Measurements from ENCODE around the gene EFHB. TPM values are rescaled to one million over a fixed set of nuclear protein-coding genes. Genes with fewer than 3 reads are reported as not detected.

Gene EFHB
- total RNA-seq, 1 donor, result not detected

- no peak overlapping the region for H3K4me3 ChIP-seq (ENCODE audit: low read depth, low read length)
- no peak for DNase-seq (ENCODE audit: low read depth)
Observed at GRCh38 chr3:19932422-19932821, 1.6 kb downstream of the EFHB start.

GRCh38 chr3:19931767-19932188 lies 2.2 kb downstream of the EFHB start:
- H3K4me3 ChIP-seq (ENCODE audit: low read depth, low read length), result no peak overlapping the region
- TF ChIP-seq, protein P1, sequence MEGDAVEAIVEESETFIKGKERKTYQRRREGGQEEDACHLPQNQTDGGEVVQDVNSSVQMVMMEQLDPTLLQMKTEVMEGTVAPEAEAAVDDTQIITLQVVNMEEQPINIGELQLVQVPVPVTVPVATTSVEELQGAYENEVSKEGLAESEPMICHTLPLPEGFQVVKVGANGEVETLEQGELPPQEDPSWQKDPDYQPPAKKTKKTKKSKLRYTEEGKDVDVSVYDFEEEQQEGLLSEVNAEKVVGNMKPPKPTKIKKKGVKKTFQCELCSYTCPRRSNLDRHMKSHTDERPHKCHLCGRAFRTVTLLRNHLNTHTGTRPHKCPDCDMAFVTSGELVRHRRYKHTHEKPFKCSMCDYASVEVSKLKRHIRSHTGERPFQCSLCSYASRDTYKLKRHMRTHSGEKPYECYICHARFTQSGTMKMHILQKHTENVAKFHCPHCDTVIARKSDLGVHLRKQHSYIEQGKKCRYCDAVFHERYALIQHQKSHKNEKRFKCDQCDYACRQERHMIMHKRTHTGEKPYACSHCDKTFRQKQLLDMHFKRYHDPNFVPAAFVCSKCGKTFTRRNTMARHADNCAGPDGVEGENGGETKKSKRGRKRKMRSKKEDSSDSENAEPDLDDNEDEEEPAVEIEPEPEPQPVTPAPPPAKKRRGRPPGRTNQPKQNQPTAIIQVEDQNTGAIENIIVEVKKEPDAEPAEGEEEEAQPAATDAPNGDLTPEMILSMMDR (IDR thresholded peaks at IDR 0.05; ENCODE audit: insufficient read depth, low read depth, low read length), result no peak
- DNase-seq (ENCODE audit: low read depth), result peak; percentile 8

More at GRCh38 chr3:19932422-19932821, 1.6 kb downstream of the EFHB start:
- TF ChIP-seq, protein P1 (IDR thresholded peaks at IDR 0.05; ENCODE audit: insufficient read depth, low read depth, low read length), result no peak

- DNase-seq (ENCODE audit: low read depth), result no peak
- TF ChIP-seq, protein P1 (IDR thresholded peaks at IDR 0.05; ENCODE audit: insufficient read depth, low read depth, low read length), result no peak
- no peak overlapping the region for H3K4me3 ChIP-seq (ENCODE audit: low read depth, low read length)
Observed at GRCh38 chr3:19931180-19931692, 2.8 kb downstream of the EFHB start.

DNA sequence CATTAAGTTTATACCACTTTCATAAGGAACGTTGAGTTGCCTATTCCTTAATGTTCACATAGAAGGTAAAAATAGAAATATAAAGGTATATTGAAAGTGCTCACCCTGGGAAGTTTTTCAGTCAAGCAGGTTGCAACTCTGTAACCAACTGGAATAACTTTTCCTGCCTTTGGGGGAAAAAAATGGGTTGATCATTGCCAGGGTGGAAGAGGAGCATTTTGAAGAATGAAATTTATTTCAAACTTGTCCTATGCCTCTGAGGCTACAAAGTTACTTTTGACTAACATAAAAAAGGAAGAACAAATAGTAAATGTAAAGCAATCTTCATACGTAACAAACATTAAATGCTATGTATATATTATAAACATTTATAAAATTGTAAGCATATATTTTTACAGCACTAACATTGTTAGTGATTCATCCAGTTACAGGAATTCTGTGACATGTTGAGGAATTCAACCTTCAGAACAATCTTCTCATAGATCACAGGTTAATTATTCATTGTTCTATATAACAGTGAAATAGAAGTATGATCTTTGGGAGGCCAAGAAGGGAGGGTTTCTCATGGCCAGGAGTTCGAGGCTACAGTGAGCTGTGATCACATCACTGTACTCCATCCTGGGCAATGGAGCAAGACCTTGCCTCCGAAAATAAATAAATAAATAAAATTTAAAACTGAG lies 13.5 kb downstream of the EFHB start:
- no peak for DNase-seq (ENCODE audit: low read depth)
- H3K4me3 ChIP-seq (ENCODE audit: low read depth, low read length), result no peak overlapping the region
- TF ChIP-seq, protein P1 (IDR thresholded peaks at IDR 0.05; ENCODE audit: insufficient read depth, low read depth, low read length), result no peak

DNA sequence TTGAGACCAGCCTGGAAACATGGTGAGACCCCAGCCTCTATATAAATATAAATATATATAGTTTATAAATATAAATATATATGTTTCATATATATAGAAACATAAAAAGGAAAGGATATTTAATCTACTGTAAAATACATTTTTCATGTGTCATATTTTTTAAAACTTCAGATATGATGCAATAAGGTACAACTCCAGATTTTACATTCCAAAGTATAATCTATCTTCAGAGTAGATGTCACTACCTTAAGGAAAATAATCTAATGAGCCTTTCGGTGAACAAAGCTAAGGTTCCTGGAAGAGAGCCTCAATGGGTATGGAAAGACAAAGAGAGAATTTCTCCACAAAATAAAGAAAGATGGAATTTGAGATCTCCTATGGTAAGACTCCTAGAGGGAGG lies 16.9 kb downstream of the EFHB start:
- DNase-seq (ENCODE audit: low read depth), result no peak
- no peak overlapping the region for H3K4me3 ChIP-seq (ENCODE audit: low read depth, low read length)
- TF ChIP-seq, protein P1 (IDR thresholded peaks at IDR 0.05; ENCODE audit: insufficient read depth, low read depth, low read length), result no peak

GRCh38 chr3:19911452-19911851 lies 22.6 kb downstream of the EFHB start:
- no peak overlapping the region for H3K4me3 ChIP-seq (ENCODE audit: low read depth, low read length)
- TF ChIP-seq, protein P1 (IDR thresholded peaks at IDR 0.05; ENCODE audit: insufficient read depth, low read depth, low read length), result no peak
- no peak for DNase-seq (ENCODE audit: low read depth)

Measured in fibroblast of villous mesenchyme (primary cell).